Embryonic facial prominence (tissue), 1 donor: ENCODE results near the gene C15orf61.

Experiments
- DNase-seq: peaks from one replicate; pipeline ENCODE4 v3.0.0-alpha.2; 2016; ENCODE audit errors: extremely low spot score

Gene C15orf61

GRCh38 chr15:67512933-67513714, 7.8 kb upstream of the C15orf61 start:
- no peak for DNase-seq

- no peak for DNase-seq
Measured at GRCh38 chr15:67515090-67515489, 5.8 kb upstream of the C15orf61 start.

DNA sequence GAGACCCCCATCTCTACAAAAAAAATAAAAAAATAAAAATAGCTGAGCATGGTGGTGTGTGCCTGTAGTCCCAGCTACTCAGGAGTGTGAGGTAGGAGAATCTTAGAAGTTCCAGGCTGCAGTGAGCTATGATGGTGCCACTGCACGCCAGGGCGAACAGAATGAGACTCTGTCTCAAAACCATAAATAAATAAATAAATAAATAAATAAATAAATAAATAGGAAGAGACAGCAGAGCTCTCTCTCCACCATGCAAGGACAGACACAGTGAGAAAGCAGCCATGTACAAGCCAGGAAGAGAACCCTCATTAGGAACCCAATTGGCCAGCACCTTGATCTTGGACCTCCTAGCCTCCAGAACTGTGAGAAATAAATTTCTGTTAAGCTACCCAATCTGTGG, 5.4 kb upstream of the C15orf61 start:
- no peak for DNase-seq

DNA sequence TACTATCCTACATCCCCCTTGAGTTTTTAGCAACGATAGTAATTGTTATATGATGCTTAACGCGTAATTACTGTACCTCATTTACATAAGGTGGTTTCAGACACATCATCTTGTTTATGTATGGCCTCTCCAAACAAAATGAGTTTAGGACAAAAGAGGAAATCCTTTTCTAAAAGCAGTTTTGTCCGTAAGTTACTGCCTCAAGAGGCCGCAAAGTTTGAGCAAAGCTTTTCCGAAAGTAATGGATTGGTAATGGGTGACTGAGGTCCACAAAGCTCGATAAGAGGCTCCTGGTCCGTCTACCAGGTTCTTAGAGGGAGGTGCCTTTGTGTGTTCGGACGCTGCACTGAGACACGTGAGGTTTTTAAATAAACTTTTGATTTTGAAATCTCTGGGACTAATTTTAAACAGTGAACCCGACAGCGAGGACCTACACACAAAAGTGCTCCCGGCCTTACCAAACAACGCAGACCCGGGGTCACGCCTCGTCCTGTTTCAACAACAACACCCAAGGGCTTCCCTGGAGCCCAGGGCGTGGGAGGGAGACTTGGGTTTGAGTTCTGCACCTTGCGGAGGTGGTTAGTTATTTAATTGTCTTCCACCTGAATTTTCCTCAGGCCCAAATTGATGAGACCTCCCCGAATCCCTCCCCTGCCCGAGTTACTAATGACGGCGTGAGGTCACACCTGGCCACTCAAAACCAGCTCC, 456 bp upstream of the C15orf61 start:
- DNase-seq: no peak

- DNase-seq: no peak
Measured at GRCh38 chr15:67521783-67522568, 1.0 kb downstream of the C15orf61 start.

DNA sequence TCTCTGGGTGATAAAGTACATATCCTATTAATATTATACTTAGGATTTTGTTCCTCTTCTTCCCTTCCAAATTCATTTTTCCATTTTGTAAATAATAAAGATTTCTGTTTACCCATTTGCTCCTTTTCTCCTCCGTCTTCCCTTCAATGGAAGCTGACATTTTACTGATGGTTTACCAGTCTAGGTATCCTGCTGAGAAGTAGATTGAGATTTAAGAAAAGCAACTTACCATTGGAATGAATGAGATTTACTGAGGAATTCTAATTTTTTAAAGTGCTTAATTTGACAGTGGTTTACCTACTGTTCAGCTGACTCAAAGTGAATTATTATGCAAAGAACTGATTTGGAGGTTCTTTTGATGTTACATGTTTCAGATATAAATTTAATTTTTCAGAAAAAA, 2.4 kb downstream of the C15orf61 start:
- DNase-seq: no peak

DNA sequence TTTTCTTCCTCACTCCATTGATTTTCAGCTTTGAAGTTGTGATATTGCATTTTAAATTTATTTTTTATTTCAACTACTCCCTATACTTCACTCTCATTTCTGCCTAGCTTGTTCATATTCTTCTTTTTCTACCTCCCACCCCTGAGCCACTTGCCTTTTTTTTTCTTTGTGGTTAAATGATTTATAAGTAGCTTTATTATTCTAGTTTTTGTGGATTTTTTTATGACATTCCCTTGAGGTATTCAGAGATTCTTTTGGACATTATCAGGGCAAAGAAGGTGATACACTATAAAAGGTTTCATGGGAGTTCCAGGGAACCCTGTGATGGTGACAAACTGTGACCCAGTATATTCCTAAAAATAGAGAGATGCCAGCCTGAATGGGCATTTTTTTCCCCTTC, 3.3 kb downstream of the C15orf61 start:
- no peak for DNase-seq

- DNase-seq: no peak
Measured at GRCh38 chr15:67528513-67528912, 7.6 kb downstream of the C15orf61 start.

DNA sequence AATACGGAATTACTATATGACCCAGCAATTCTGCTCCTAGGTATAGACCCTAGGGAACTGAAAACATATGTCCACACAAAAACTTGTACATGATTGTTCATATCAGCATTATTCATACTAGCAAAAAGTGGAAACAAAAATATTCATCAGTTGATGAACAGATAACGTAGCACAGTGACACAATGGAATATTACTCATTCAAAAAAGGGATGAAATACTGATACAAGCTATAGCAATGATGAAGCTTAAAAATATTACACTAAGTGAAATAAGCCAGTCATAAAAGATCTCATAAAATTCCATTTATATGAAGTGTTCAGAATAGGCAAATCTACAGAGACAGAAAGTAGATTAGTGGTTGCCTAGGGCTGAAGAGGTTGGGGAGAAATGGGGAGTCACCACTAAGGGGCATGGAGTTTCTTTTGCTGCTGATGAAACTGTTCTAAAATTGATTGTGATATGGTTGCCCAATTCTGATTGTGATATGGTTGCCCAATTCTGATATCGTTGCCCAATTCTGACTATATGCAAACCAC, 10.5 kb downstream of the C15orf61 start:
- DNase-seq: no peak

GRCh38 chr15:67533873-67534272, 12.9 kb downstream of the C15orf61 start:
- DNase-seq: no peak

DNA sequence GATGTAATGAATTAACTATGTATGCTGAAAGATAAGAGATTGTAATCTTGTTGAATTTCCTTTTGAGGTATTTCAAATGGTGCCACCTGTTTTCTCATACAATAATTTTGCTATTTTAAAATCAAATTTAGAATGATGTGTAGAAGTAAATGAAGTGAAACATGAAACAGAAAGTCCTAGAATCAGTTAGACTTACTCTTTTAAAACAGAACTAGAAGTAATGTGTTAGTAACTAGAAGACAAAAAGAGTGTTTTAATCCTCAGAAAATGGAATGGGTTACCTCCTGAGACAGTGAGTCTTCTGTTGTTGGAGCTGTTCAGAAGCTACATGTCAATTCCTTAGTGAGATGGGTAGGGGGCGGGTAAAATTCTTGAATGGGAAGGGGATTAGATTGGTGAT, 13.4 kb downstream of the C15orf61 start:
- DNase-seq: no peak

DNA sequence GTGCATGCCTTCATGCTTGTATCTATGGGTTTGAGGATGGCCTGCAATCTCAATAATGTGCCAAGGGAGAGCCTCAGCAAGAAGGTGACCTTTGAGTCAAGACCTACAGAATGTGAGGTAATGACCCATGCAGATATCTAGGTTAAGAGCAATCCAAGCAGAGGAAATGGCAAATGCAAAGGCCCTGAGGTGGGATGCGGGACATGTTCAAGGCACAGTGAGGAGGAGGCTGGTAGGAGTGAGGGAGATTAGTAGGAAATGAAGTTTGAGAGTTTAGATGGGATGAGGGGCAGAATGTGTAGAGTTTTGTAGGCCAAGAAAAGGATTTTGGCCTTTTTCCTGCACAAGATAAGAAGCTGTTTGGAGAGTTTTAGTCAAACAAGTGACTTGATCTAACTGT, 16.8 kb downstream of the C15orf61 start:
- no peak for DNase-seq

DNA sequence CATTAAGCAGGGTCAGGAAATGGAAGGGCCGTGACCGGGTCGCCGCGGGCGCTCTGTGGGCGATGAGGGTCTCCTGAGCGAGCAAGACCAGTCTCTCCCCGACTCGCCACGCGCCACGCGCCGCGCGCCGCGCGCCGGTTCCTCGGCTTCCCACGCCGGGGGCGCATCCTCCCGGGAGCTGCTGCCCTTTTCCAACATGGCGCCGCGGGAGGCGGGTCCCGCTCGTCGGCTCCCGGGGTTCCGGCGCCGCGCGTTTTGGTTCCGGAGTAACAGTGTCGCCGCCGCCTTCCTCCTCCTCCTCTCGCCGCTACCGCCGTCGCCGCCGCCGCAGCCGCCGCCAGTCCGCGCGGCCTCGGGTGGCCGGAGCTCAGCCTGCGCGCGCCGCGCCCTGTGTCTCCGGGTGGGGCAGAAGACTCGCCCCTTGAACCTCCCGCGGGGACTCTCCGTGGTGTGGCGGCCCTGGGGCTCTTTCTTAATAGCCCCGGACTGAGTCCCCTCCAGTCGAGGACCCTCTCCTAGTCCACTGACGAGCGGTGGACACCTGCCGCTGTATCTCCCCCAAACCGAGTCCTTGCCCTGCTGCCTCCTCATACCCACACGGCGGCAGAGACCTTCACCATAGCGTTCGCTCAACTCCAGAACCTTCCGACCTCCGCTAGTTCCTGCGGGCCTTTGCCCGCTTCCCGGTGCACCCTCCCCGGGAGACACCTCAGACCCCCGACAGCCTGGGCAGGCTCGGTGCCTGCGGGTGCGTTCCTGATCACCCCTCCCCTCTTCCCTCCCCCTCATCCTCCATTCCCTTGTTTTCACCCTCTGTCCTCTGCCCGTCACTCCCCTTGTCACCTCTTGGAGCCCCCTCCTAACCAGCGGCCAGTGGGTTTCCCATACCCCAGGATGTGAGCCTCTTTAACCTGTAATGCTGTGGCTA, 21.8 kb downstream of the C15orf61 start, which contains the start of gene MAP2K5:
Gene MAP2K5 (plus strand): TSS at position 284 of the 928 bp plus-strand sequence. CDS start 633 bp downstream, at position 917.
- no peak for DNase-seq

DNA sequence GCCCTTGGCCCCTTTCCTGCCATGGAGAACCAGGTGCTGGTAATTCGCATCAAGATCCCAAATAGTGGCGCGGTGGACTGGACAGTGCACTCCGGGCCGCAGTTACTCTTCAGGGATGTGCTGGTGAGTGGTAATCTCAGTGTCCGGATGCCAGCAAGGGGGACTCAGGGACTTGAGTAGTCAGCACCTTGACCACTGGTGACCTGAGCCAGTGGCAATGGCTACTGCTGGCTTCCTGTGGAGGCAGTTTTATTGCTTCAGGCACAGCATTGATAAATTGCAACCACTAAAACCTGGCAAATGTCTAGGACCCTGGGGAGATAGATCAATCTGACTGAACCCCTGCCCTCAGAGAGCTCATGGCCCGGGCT, 22.4 kb downstream of the C15orf61 start:
- no peak for DNase-seq

- DNase-seq: no peak
Measured at GRCh38 chr15:67544475-67544874, 23.5 kb downstream of the C15orf61 start.

GRCh38 chr15:67545864-67546263, 24.9 kb downstream of the C15orf61 start:
- DNase-seq: no peak

GRCh38 chr15:67547064-67547463, 26.1 kb downstream of the C15orf61 start:
- DNase-seq: no peak

DNA sequence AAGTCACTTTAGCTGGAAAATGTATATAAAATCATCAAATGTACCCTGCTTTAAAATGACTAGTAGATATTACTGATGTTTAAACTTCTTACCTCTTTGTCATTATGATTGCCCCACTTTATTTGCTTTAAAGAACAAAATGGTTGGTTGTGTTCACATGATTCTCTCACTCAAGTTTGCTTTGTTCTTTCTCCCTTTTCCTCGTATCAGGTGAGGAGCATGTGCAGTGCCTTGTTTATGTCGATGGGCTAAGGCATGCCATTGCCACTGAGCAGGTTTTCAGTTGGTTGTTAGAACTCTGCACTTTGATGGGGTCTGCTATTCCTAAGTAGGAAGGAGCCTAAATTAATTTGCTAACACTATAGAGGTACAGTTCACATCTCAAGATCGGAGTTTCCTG, 26.9 kb downstream of the C15orf61 start:
- no peak for DNase-seq

- no peak for DNase-seq
Measured at GRCh38 chr15:67548236-67548852, 27.4 kb downstream of the C15orf61 start.

DNA sequence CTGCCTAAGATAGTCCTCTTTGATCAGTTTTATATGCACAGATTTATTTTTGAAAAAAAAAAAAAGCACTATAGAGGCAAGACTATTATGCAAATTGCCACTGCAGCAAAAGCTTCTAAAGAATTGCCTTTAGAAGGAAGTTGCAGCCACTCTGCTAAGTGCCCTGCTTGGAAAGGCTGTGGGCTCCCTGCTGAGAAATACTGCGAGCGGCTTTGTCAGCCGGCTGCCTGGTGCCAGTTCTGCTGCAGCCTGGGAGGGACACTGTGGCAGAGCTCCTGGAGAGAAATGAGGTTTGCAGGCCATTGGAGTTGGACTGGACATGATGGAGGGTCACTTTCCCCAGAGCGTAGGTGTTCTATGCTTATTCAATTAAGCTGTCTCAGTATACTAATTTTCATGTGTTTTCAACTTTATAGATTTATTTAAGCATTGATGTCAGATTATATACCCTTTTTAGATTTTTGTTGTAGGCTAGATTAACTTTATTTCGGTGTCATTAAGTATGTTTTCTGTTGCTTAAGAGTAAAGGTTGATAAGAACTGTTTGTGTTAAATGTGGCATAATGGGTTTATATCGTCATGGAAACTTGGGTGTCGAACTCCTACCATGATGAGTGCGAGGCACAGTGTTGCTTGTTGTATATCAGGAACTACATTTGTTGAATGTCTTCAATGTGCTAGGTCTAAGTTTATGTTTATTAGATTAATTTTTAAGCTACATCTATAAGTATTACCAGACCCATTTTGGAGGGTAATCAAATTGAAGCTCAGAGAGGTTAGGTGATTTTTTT, 28.1 kb downstream of the C15orf61 start:
- DNase-seq: no peak
